PC-9 (cell line): Measurements from ENCODE around the gene RAB5IF.

ENCODE experiments used
- CTCF ChIP-seq: fragments of 200-600 bp; sonication (generic); conservative IDR thresholded peaks from 2 replicates; pipeline ENCODE4 v1.6.1; 2017; ENCODE audit warnings: mixed run types, antibody characterized with exemption, mild to moderate bottlenecking, moderate library complexity
- EZH2 ChIP-seq: fragments of 200-600 bp; sonication (generic); IDR thresholded peaks from 2 replicates; pipeline ENCODE4 v1.8.0; 2017; ENCODE audit warnings: antibody characterized with exemption, low read depth

- no peak for TF ChIP-seq CTCF
- TF ChIP-seq EZH2, result no peak
Observed at GRCh38 chr20:36644032-36644705, 38.6 kb downstream of the RAB5IF start.
